Mesenchymal stem cell (in vitro differentiated cells and primary cell): ENCODE results near the gene GSN.

ENCODE experiments used
- DNase-seq: peaks from one replicate; pipeline ENCODE4 v3.0.0-alpha.2; 2013
- H2AFZ ChIP-seq: one replicate; pipeline ENCODE4 v1.6.1; 2013; ENCODE audit warnings: low read depth, mild to moderate bottlenecking, control low read depth, inconsistent platforms, low read length, moderate library complexity
- H2AK5ac ChIP-seq: 2 replicates; pipeline ENCODE4 v1.6.1; 2013; ENCODE audit warnings: low read length, moderate library complexity, mild to moderate bottlenecking, inconsistent platforms; ENCODE audit not compliant: severe bottlenecking
- H2BK120ac ChIP-seq: one replicate; pipeline ENCODE4 v1.6.1; 2013; ENCODE audit warnings: low read depth, mild to moderate bottlenecking, inconsistent platforms, low read length, moderate library complexity
- H2BK12ac ChIP-seq, 2 experiments: one replicate each; pipeline ENCODE4 v1.6.1; 2013; ENCODE audit warnings: inconsistent platforms in 2 of 2, low read length in 2 of 2, mild to moderate bottlenecking in 2 of 2, moderate library complexity in 2 of 2, control low read depth in 1 of 2
- H2BK15ac ChIP-seq: one replicate; pipeline ENCODE4 v1.6.1; 2013; ENCODE audit warnings: mild to moderate bottlenecking, low read depth, inconsistent platforms; ENCODE audit not compliant: poor library complexity, severe bottlenecking
- H2BK5ac ChIP-seq: 2 replicates; pipeline ENCODE4 v1.6.1; 2013; ENCODE audit warnings: low read depth, mild to moderate bottlenecking, low read length, control low read depth, inconsistent platforms; ENCODE audit not compliant: poor library complexity, severe bottlenecking
- H3K14ac ChIP-seq, 2 experiments: one replicate each; pipeline ENCODE4 v1.6.1; 2013; ENCODE audit warnings: inconsistent platforms in 2 of 2, low read length in 2 of 2, control low read depth in 1 of 2, mild to moderate bottlenecking in 1 of 2, moderate library complexity in 1 of 2
- H3K18ac ChIP-seq, 2 experiments: one replicate each; pipeline ENCODE4 v1.6.1; 2013; ENCODE audit warnings: inconsistent platforms in 2 of 2, low read length in 2 of 2, control low read depth in 1 of 2, low read depth in 1 of 2, mild to moderate bottlenecking in 1 of 2
- H3K23ac ChIP-seq, 2 experiments: one replicate each; pipeline ENCODE4 v1.6.1; 2013; ENCODE audit warnings: inconsistent platforms in 2 of 2, low read length in 2 of 2, mild to moderate bottlenecking in 2 of 2, moderate library complexity in 2 of 2, control low read depth in 1 of 2
- H3K27ac ChIP-seq: 2 replicates; pipeline ENCODE4 v1.5.1; 2013; ENCODE audit warnings: mild to moderate bottlenecking, moderate library complexity, low read length, control low read depth, inconsistent platforms; ENCODE audit not compliant: poor library complexity, severe bottlenecking
- H3K27me3 ChIP-seq, 2 experiments: 2 replicates each; pipeline versions ENCODE4 v1.6.1 to v1.7.0; 2013; ENCODE audit warnings: low read length in 2 of 2, mild to moderate bottlenecking in 2 of 2, moderate library complexity in 2 of 2, control low read depth in 1 of 2, inconsistent platforms in 1 of 2; ENCODE audit not compliant: control insufficient read depth in 1 of 2, insufficient read depth in 1 of 2
- H3K36me3 ChIP-seq, 2 experiments: 2 replicates each; pipeline versions ENCODE4 v1.6.1 to v1.7.0; 2013; ENCODE audit warnings: low read length in 2 of 2, control low read depth in 1 of 2, inconsistent platforms in 1 of 2, low read depth in 1 of 2, mild to moderate bottlenecking in 1 of 2; ENCODE audit not compliant: insufficient read depth in 2 of 2, control insufficient read depth in 1 of 2
- H3K4ac ChIP-seq, 2 experiments: one replicate each; pipeline ENCODE4 v1.6.1; 2013; ENCODE audit warnings: inconsistent platforms in 2 of 2, low read length in 2 of 2, mild to moderate bottlenecking in 2 of 2, moderate library complexity in 2 of 2, control low read depth in 1 of 2, low read depth in 1 of 2
- H3K4me1 ChIP-seq: 2 replicates; pipeline ENCODE4 v1.6.1; 2013; ENCODE audit warnings: low read depth, low read length, control low read depth; ENCODE audit not compliant: control insufficient read depth, insufficient read depth
- H3K4me2 ChIP-seq: 2 replicates; pipeline ENCODE4 v1.6.1; 2013; ENCODE audit warnings: low read length, mild to moderate bottlenecking, inconsistent platforms; ENCODE audit not compliant: poor library complexity, severe bottlenecking
- H3K4me3 ChIP-seq, 2 experiments: 2 replicates each; pipeline versions ENCODE4 v1.5.1 to v1.7.0; 2013; ENCODE audit warnings: low read length in 2 of 2, mild to moderate bottlenecking in 2 of 2, control low read depth in 1 of 2, low read depth in 1 of 2; ENCODE audit not compliant: insufficient read depth in 1 of 2
- H3K79me1 ChIP-seq: replicated peaks from 2 replicates; pipeline ENCODE4 v1.6.1; 2013; ENCODE audit warnings: mild to moderate bottlenecking, control low read depth, low read length, inconsistent platforms; ENCODE audit not compliant: poor library complexity, severe bottlenecking
- H3K9ac ChIP-seq: 2 replicates; pipeline ENCODE4 v1.7.0; 2013; ENCODE audit warnings: mild to moderate bottlenecking, low read length, moderate library complexity
- H3K9me3 ChIP-seq: 2 replicates; pipeline ENCODE4 v1.7.0; 2013; ENCODE audit warnings: mild to moderate bottlenecking, low read length; ENCODE audit not compliant: control insufficient read depth
- H4K8ac ChIP-seq: one replicate; pipeline ENCODE4 v1.6.1; 2013; ENCODE audit warnings: inconsistent platforms, mild to moderate bottlenecking, low read length, moderate library complexity
- H4K91ac ChIP-seq: one replicate; pipeline ENCODE4 v1.6.1; 2013; ENCODE audit warnings: mild to moderate bottlenecking, low read length, inconsistent platforms
- WGBS: methylation state at CpG from one replicate; pipeline ENCODE4 v1.1.7; 2013; ENCODE audit warnings: mixed read lengths; 5-methylcytosine and 5-hydroxymethylcytosine counted together

Gene GSN

DNA sequence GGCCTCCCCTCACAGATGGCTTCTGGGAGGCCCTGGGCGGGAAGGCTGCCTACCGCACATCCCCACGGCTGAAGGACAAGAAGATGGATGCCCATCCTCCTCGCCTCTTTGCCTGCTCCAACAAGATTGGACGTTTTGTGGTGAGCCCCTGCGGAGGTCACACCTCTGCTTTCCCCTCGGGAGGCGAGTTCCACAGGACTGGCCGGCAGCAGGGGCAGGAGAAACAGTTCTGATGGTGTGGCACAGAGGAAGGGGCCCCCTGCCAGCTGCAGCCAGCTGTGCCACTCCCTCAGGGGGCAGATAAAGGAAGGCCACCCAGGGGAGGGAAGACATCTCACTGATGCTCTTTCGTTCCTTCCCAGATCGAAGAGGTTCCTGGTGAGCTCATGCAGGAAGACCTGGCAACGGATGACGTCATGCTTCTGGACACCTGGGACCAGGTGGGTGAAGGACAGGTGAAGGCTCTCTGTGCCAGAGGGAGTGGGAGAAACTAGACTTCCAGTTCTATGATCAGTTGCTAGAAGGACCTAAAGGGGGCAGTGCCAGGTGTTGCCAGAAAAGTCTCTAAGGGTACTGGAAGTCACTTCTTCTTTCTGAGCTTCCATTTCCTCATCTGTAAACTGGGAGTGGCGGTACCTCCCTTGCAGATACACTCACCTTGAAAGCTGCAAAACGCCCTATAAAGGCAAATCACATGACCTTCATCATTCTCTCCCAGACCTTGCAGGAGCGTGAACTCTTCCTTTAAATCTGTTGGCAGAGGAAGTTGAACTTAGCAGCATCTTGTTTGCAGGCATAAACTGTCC is 61.1 kb downstream of the GSN start:
- no peak overlapping the region for H3K23ac ChIP-seq
- H2AFZ ChIP-seq, result no peak overlapping the region
- H3K27me3 ChIP-seq, result no peaks in the 10 kb centered on the region
- no peaks in the 10 kb centered on the region for H3K4me1 ChIP-seq
- no peak for DNase-seq
- H3K9ac ChIP-seq, result no peak overlapping the region
- peaks cover 23% of the 10 kb centered on the region for H3K79me1 ChIP-seq
- no peak overlapping the region for H3K4me3 ChIP-seq
- peaks cover 90 to 92% of the 10 kb centered on the region in 2 experiments for H3K36me3 ChIP-seq
- no peak overlapping the region for H3K4me2 ChIP-seq
- no peak overlapping the region for H4K91ac ChIP-seq
- no peak overlapping the region for H2BK12ac ChIP-seq
- H2BK5ac ChIP-seq, result no peak overlapping the region
- no peak overlapping the region for H3K27ac ChIP-seq
- no peak overlapping the region for H2BK15ac ChIP-seq
- no peak overlapping the region for H4K8ac ChIP-seq
- H3K9me3 ChIP-seq, result no peaks in the 10 kb centered on the region
- no peak overlapping the region for H3K18ac ChIP-seq
- WGBS, result 94% methylated on average over 16 of the region's 16 CpGs
- H3K4ac ChIP-seq, result no peak overlapping the region
- no peak overlapping the region for H2AK5ac ChIP-seq
- no peak overlapping the region for H3K14ac ChIP-seq
- no peak overlapping the region for H2BK120ac ChIP-seq

DNA sequence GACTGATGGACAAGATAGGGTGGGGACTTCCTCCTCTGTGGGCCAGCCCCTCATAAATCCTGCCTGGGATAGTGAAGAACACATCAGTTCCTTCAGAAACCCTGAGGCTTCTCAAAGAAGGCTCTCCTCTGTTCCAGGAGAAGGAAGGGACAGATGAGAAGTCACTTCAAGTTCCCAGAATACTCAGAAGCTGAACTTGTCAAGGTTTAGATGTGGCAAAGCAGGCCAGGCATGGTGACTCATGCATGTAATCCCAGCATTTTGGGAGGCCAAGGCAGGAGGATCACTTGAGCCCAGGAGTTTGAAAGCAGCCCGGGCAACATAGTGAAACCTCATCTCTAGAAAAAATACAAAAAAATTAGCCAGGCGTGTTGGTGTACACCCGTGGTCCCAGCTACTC is 63.6 kb downstream of the GSN start:
- Histone ChIP-seq H3K14ac (no peak overlapping the region), H3K4me1 (no peaks in the 10 kb centered on the region), H4K8ac (no peak overlapping the region), H3K4ac (no peak overlapping the region), H3K27me3 (no peaks in the 10 kb centered on the region), H3K23ac (no peak overlapping the region), H3K36me3 (peaks cover 75 to 94% of the 10 kb centered on the region in 2 experiments), H2BK12ac (no peak overlapping the region), H2BK120ac (no peak overlapping the region), H4K91ac (no peak overlapping the region), H3K27ac (no peak overlapping the region), H3K79me1 (peaks cover 22% of the 10 kb centered on the region), H2AFZ (no peak overlapping the region), H2AK5ac (no peak overlapping the region), H3K9me3 (no peaks in the 10 kb centered on the region), H2BK5ac (no peak overlapping the region), H3K9ac (no peak overlapping the region), H2BK15ac (no peak overlapping the region), H3K18ac (no peak overlapping the region), H3K4me3 (no peak overlapping the region), H3K4me2 (no peak overlapping the region)
- DNase-seq, result peak; percentile 28
- 94% methylated on average over 3 of the region's 3 CpGs for WGBS

DNA sequence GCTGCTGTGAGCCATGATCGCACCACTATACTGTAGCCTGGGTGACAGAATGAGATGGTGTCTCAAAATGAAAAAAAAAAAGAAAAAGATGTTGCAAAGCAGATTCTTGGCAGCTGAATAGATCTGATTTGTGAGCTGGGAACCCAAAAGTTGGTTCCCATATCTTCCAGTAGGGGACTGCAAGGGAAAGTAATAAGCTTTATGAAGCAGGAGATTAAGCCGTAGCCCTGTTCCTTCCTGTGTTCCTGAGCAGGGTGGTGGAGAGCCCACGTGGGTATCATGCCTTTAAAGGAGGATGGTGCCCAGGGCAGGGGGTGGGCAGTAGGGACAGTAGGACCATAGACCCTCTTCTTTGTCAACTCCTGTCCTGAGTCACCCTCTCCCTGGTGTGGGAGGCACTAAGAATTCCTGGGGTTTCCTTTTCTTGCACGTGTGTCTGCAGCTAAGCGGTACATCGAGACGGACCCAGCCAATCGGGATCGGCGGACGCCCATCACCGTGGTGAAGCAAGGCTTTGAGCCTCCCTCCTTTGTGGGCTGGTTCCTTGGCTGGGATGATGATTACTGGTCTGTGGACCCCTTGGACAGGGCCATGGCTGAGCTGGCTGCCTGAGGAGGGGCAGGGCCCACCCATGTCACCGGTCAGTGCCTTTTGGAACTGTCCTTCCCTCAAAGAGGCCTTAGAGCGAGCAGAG is 64.2 kb downstream of the GSN start:
- H3K4me3 ChIP-seq, result no peak overlapping the region
- no peaks in the 10 kb centered on the region for H3K4me1 ChIP-seq
- peaks cover 18% of the 10 kb centered on the region for H3K79me1 ChIP-seq
- H2BK5ac ChIP-seq, result no peak overlapping the region
- peaks cover 69 to 94% of the 10 kb centered on the region in 2 experiments for H3K36me3 ChIP-seq
- H3K27ac ChIP-seq, result no peak overlapping the region
- peak overlapping the region; percentile 43 for H3K9ac ChIP-seq
- H2BK15ac ChIP-seq, result no peak overlapping the region
- no peak overlapping the region for H3K4me2 ChIP-seq
- H2BK120ac ChIP-seq, result no peak overlapping the region
- H2AFZ ChIP-seq, result no peak overlapping the region
- no peak overlapping the region for H3K14ac ChIP-seq
- no peak overlapping the region for H3K18ac ChIP-seq
- no peak overlapping the region for H3K23ac ChIP-seq
- no peak overlapping the region for H3K4ac ChIP-seq
- no peaks in the 10 kb centered on the region for H3K9me3 ChIP-seq
- H2BK12ac ChIP-seq, result no peak overlapping the region
- H4K8ac ChIP-seq, result peak overlapping the region; percentile 2
- H2AK5ac ChIP-seq, result no peak overlapping the region
- H3K27me3 ChIP-seq, result no peaks in the 10 kb centered on the region
- 93% methylated on average over 12 of the region's 14 CpGs for WGBS
- H4K91ac ChIP-seq, result no peak overlapping the region
- DNase-seq, result peak; percentile 64

DNA sequence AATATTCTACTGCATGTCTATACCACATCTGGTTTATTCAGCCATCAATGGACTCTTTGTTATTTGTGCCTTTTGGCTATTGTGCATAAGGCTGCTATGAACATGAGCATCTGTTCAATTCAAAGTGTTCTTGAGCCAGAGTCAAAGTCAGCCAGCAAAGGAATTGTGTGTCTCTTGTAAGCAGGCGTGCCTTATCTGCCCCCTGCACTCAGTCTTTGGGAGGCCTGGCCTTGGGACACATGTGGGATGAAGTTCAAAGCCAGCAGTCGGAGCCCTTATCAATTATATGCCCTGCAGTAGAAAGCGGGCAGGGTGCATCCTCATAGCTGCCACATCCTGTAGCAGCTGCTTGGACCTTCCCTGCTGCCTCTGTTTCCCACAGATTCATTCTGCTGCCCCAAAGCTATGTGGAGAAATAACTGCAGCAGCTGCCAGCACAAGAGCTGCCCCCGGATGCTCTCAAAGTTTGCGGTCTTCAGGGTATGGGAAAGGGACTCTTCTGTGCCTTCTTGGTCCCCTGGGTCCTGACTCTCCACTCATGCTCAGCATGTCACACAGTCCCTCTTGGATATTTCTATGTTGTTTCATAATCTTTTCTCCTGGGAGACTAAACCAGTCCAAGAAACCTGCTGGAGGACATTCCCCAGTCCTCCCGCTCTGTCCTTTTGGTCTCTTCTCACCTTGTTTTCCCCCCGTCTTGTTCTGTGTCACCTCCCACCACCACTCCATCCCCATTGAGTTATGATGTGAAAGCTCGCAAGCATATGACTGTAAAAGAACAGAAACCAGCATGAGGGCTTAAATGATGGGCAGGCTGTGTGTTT is 66.2 kb downstream of the GSN start:
- no peaks in the 10 kb centered on the region for H3K9me3 ChIP-seq
- DNase-seq, result no peak
- no peak overlapping the region for H3K14ac ChIP-seq

More for the DNA sequence above, 66.2 kb downstream of the GSN start:
- Histone ChIP-seq H3K27ac (no peak overlapping the region), H4K91ac (no peak overlapping the region), H2BK120ac (no peak overlapping the region), H2AK5ac (no peak overlapping the region), H2BK12ac (no peak overlapping the region), H3K27me3 (no peaks in the 10 kb centered on the region), H2BK5ac (no peak overlapping the region), H3K9ac (no peak overlapping the region), H3K4me2 (no peak overlapping the region), H3K4ac (no peak overlapping the region), H4K8ac (no peak overlapping the region), H3K36me3 (peaks cover 51 to 93% of the 10 kb centered on the region in 2 experiments), H3K4me3 (no peak overlapping the region), H3K4me1 (no peaks in the 10 kb centered on the region), H3K18ac (no peak overlapping the region), H2BK15ac (no peak overlapping the region), H3K23ac (no peak overlapping the region), H2AFZ (no peak overlapping the region), H3K79me1 (peaks cover 16% of the 10 kb centered on the region)
- 96% methylated on average over 7 of the region's 8 CpGs for WGBS
